Left kidney (tissue), 2 donors: Measurements from ENCODE around the gene TMPRSS6. TPM values are rescaled to one million over a fixed set of nuclear protein-coding genes. Genes with fewer than 3 reads are reported as not detected.

Experiments used
- DNase-seq: peaks from one replicate; pipeline ENCODE4 v3.0.0-alpha.2; 2013
- polyA plus RNA-seq: library from polyadenylated mRNA; unstranded; fragments of 120-200 nt; gene quantifications from one replicate; pipeline ENCODE4 v1.2.1, GENCODE V29; 2013; ENCODE audit not compliant: insufficient read length

TMPRSS6 gene
- polyA plus RNA-seq, 1 donor, result 0.33 TPM

DNA sequence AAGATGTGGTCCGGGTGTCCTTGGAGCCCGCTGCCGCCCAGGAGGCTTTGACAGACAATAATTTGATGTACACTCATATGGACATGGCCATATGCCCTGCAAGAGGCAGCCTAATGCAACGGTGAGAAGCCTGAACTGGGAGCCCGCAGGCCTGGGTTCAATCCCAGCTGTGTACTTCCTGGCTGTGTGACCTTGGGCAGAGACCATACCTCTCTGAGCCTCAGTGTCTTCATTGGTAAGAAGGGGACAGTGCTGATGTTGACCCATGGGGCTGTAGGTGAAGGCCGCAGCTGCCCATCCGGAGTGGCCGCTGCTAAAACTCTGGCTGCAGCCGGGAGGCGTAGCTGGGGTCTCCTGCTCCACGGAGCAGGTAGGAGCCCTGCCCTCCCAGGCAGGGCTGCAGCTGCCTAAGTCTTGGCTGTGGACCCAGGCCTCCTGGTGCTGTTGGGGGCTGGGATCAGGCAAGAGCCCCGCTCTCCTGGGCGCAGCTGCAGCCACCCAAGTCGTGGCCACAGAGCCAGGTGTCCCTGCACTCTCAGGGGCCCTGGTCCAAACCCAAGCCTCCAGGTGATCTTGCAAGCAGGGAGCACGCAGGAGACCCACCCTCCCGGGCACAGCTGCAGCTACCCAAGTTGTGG lies 31.3 kb upstream of the TMPRSS6 start:
- DNase-seq, result no peak

DNA sequence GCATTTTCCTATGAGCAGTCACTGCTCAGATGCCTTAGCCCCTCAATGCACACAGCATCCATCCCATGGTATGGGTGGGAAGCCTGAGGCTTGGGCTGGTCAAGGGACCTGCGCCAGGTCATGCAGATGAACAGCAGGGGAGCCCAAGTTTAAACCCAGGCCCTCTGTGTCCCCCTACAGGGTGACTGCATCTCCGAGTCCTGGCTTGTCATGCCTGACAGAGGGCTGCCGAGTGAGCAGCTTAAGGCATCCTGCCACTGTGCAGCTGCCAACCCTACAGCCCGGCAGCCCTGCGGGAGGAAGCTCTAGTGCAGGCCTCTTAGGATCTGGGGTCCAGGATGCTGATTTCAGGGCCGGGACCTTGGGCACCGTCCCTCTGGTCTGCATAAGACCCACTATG lies 30.2 kb upstream of the TMPRSS6 start:
- no peak for DNase-seq

DNA sequence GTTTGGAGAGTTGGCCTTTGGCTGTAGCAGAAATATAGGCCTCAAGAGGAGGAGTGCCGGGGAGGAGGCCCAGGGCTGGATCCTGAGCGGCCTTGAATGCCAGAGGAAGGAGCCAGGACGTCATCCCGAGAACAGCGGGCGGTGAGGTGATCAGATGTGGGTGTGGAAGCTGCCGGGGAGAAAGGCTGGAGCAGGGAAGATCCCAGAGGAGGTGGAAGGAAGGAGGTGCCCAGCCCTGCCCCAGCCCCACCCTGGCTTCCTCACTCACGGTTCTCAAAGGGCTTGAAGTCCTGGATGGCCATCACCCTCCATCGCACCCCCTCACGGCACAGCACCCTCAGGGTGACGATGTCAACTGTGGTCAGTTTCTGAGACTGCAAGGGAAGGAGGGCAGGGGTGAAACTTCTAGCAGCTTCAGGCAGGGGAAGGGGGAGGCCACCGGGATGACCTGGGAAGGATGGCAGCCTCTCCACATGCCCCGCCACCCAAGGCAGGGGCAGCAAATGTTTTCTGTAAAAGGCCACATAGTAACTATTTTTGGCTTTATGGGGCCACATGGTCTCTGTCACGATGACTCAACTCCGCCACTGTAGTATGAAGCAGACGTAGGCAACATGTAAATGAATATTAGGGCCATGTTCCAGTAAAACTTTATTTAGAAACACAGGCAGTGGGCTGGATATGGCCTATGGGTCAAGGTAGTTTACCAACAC lies 29.5 kb upstream of the TMPRSS6 start:
- no peak for DNase-seq

DNA sequence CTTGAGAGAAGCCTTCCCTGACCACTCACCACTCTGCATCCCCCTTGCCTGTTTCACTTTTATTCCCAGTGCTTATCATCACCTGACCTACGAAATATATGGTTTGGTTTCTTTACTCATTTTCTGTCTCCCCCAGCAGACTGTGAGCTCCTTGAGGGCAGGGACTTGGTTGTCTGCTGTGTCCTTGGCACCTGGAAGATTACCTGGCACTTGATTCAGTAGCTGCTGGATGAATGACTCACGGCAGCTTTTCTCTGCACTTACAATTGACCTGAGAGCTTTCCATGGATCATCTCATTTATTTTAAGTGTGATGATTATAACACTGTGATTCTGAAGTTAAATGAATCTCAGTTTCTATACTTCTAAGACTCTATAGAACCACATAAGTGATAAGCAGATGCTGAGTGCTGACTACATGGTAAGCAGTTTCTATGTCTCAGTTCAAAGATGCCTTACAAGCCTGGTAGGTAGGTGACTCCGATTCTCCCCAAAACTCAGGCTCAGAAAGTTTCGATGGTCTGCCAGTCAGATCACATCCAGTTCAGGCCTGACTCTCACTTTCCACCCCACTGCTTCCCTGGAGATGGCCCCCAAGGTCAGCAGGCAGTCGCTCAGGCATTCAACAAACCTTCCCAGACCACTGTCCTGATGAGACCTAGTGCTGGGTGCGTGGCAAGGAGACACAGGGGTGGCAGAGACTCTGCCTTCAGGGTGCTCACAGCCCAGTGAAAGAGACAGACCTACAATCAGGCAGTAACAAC lies 28.6 kb upstream of the TMPRSS6 start:
- DNase-seq, result no peak

DNA sequence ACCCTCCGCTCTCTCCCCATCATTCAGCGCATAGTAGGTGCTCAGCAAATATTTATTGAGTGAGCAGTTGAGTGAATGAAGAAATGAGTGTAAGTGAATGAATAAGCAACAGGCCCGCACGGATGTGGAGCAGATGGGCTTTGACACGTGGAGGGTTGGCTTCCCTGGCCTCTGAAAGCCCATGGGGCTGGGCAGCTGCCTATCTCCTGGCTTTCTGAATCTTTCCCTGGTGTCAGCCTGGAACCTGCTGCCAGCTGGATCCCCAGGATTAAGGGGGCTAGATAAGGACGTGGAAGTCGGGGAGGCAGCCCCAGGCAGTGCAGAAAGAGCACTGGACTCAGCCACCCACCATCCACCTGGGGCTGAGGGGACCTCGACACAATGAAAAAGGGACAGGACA lies 27.6 kb upstream of the TMPRSS6 start:
- DNase-seq, result no peak

DNA sequence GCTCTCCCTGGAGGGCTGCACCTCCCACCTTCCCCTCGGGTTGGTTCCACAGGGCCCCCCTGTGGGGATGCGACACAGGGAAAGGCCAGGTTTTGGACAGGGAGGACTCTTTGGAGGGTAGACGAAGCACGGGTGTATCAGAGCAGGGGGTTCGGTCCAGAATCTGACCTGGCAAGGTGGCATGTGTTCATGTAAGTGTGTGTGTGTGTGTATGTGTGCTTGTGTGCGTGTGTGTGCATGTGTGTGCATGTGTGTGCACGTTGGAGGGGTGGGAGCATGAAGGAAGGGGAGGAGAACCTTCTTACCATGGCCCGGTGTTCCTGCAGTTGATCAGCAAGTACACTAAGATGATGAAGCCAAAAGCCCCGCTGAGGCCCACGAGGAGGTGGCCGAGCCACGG lies 25.5 kb upstream of the TMPRSS6 start:
- no peak for DNase-seq

DNA sequence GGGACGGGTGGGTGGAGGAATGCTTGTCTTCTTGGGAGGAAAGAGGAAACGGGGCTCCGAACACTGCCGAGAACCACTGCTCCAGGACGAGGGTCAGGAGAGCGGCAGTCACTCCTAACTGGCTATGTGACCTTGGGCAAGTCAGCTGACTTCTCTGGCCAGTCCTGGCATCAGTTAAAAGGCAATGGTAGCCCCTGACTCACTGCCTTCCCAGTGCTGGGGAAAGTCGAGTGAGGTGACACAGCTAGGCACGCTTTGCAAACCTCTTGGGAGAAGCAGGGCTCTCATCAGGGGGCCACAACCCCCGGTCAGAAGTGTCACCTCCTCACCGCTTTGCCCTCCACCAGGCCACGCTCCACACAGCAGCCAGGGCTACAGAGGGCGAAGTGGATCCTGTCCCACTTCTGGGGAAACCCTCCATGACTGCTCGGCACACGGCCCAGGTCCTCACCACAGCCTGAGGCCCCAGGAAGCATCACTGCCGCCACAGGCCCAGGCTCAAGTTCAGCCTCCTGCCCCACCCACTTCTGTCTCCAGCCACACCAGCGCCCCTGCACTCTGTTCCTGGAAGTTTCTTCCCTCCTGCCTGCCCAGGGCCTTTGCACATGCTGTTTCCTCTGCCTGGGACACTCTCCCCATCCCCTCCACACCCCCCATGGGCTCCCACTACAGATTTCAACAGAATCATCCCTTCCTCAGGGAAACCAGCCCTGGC lies 23.9 kb upstream of the TMPRSS6 start:
- DNase-seq, result no peak

DNA sequence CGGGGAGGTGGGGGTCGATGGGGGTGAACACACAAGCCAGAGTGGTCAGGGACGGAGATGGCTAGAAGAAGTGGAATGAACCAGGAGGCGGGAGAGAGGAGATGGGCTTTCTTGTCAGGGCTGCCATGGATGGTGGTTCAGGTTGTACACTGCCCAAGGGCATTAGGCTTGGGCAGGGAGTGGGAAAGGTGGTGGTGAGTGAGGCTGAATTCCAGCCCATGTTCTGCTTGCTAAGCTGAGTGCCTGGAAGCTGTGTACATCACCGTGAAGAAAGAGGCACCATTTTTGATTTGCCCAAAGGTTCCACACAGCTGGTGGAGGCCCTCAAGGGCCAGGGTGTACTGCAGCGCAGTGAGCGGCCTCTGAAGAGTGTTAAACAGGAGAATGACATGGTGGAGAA lies 23.3 kb upstream of the TMPRSS6 start:
- no peak for DNase-seq

DNA sequence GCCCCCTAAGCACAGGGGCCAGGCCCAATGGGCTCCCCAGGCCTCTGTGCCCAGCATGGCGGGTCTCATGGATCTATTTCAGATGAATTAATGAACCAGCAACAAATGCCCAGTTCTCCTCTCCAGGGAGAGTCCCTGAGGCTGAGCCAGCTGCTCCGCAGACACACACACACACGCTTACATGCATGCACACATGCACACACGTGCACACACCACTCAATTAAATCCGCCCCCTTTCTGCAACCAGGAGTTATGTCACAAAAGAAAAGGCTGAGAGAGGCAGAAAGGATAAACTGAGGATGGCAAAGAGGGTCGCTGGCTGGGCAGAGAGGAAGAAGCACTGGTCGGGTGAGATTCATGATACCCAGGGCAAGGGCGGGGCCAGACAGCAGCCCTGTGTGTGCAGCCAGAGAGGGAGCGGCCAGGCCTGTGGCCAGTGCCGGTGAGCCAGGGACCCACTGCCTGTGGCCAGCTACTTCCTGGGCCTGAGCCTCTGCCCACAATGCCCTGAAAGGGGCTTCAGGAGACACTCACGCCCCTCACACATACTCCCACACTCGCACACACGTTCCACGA lies 20.4 kb upstream of the TMPRSS6 start:
- no peak for DNase-seq

DNA sequence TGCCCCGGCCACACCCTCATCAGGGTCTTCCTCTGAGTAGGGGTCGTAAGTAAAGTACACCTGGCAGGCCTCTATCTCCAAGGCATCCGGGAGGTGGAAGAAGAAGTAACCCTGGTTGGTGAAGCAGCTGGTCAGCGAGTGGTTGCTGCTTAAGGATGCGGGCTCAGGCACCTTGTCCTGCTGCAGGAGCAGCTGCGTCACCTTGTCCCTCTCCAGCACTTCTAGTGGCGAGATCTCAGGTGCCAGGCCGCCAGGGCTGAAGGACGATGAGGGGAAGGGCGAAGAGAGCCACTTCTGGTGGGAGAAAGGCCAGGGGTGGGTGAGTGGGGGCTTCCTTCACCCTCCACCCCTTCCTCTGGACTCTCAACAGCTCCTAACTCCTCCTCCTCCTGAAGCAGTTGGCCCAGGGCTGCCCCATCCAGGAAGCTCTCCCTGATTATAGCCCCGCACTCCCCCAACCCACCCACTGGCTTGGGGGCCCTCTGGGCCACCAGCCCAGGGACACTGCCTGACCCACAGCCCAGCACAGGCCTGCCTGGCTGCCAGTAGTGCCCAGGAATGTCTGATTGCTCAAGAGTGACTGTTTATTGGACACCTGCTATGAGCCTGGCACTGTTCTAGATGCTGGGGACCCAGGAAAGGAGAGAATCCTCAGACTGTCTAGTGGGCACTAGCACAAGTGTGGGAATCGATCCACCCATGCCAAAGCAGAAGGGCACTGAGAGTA lies 19.2 kb upstream of the TMPRSS6 start:
- no peak for DNase-seq

DNA sequence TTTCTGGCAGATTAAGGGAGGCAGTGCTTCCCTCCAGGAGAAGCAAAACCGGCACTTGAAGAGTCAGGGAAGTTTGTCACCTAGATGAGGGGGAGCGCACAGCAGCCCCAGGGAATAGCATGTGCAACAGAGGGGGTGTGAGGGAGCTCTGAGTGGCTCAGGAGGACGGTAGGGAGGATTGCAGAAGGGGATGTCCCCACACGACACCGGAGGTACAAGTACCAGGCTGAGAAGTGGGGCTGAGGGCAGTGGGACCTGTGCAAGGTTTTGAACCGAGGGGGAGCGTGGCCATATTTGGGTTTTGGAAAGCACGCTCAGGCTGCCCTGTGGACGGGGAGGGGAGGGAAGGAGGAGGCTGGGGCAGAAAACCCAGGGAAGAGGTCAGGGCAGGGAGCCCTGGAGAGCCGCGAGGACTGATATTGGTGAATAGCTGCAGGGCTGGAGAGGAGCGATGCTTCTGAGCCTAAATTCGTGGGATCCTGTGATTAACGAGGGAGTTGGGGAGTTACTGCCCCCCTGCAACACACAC lies 17.9 kb upstream of the TMPRSS6 start:
- no peak for DNase-seq

DNA sequence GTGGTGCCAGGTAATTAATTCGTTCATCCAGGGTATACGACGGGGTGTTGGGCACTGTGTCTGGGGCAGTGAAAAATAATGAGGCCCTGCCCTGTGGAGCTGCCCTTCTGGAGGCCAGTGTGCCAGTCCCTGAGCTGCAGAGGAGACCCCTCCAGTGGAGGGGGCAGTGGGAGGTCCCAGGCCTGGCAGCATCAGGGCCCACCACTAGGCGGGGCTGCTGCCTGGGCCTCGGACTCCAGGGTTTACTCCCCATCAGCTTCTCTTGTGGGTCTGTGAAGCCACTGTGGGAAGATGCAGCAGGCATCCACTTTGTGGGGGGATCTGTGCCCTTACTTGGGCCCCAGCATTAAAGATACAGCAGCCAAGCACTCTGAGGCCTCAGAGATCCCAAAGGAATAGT lies 17.4 kb upstream of the TMPRSS6 start:
- DNase-seq, result no peak

DNA sequence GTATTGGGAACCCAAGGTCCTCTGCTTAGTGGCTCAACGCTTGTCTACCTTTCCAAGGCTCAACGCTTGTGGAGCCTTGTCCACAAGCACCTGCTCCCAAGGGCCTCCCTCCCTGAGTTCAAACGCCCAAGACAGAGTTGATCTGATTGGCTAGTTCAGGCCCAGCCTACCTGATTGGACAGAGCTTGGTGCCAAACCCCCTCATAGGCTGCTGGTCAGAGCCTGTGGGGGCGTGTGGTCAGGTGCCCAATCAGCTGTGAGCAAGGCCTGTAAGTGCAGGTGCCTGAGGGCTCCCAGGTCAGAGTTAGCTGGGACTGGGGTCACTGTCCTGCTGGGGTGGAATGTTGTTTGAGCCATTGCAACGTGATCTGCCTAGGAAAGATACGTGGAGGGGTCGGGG lies 16.9 kb upstream of the TMPRSS6 start:
- DNase-seq, result no peak

DNA sequence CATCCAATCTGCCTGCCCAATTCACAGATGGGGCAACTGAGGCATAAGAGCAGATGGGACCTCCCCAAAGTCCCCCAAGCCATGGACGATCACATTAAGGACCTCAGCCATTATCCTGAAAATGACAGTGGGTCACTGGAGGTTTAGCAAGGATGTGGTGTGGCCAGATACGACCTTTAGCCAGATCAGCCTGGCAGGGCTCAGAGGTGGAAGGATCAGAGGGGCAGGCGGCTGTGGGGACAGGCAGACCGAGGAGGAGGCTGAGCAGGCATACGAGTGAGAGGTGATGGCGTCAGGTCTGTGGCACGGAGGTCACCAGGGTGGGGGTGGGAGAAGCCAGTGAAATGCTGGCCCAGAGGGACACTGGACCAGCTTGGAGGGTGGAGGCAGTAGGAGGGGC lies 14.1 kb upstream of the TMPRSS6 start:
- DNase-seq, result no peak

DNA sequence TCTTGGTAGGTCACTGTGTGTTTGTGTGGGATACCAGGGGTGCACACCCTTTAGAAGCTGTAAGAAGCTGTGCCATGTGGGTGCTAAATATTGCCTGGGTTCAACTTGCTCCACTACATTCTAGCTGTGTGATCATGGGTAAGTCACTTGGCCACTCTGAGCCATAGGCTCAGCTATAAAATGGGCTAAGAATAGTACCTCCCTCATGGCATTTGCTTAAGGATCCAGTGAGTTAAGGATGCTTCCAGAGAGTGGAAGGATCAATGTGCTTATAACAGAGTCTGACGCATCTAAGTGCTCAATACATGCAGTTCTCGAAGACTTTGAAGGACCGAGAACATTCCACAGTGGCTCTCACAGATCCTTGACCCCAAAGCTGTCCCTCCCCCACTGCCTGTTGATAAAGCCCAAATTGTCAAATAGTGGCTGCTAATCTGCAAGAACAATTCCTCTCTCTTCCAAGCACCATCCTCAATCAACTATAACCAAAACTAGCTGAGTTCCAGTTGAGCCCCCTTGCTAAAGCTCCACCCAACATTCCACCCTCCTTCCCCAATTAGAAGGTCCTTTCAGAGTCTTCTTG lies 13.2 kb upstream of the TMPRSS6 start:
- no peak for DNase-seq

DNA sequence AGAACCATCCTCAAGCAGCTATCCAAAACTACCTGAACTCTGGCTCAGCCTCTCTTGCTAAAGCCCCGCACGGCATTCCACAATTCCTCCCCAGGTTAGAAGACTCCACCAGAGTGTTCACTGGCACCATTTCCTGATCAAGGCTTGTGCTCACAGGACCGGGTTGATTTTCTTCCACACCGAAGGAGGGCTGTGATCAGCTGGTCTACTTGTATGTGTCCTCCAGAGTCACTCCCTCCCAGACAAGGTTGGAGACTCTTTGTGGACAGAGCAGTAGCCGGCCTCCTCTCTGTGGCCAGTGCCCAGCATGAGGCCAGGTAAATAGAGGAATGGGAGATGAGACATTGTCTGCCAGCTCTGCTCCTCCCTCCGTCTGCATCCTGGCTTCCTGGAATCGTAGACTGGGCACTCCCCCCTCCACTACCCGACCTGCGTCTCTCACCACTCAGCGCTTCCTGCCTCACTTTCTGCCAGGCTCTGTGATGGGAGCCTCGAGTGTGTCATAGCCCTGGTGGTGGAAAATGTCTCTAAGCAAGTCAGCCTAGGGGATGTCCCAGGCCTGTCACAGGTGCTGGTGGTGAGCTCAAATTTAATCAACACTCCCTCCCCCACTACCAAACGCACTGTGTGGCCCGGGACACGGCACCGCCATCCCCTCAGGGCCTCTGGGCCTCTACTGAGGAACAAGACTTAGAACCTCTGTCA lies 12.5 kb upstream of the TMPRSS6 start:
- DNase-seq, result no peak

DNA sequence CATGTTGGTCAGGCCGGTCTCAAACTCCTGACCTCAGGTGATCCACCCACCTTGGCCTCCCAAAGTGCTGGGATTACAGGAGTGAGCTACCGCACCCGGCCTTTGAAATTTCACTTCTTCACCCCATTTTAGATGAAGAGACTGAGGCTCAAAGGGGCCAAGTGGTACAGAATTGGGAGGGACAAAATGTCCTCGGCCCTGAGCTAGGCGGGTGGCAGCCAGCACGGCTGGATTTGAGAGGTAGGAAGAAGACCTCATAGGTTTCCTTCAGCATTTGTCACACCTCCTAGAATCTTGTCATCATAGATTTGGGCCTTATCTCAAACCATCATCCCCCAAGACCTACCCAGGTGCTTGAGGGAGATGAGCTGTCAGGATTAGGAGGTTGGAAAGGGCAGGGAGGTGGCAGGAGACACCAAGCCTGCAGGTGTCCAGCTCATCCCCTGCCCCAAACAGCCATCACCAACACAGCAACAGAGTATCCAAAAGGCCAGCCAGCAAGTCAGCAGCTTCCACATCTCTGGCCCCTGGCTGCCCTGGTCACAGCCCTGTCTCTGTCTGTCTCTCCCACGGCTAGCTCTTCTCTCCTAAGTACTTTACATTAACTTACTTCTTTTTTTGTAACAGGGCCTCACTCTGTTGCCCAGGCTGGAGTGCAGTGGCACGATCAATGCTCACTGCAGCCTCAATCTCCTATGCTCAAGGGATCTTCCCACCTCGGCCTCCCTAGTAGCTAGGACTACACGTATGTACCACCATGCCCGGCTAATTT lies 11.2 kb upstream of the TMPRSS6 start:
- no peak for DNase-seq

DNA sequence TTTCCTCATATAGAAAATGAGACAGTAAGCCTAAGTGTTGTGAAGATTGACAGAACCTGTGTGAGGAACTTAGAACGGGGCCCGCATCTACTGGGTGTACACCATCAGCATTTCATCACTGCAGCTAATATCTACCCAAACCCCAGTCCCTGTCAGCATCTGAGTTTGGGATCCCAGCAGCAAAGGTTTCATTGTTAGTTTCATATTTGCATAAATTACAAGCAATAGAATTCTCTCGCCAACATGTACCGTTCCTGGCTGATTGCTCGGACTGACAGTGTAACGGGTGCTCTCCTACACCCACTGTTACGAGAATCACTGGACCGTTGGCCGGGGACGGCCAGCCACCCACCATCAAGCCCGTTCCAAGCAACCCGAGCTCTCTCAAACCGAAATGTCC lies 10.4 kb upstream of the TMPRSS6 start:
- DNase-seq, result no peak

DNA sequence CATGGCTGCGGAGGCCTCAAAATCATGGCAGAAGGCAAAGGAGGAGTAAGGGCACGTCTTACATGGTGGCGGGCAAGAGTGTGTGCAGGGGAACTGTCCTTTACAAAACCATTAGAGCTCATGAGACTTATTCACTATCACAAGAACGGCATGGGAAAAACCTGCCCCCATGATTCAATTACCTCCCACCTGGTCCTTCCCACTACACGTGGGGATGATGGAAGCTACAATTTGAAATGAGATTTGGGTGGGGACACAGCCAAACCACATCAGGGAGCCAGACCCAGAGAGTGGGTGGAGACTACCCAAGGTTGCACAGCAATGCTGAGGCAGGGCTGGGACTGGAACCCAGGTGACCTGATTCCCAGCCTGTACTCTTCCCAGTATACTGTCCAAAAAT lies 8.6 kb upstream of the TMPRSS6 start:
- no peak for DNase-seq

DNA sequence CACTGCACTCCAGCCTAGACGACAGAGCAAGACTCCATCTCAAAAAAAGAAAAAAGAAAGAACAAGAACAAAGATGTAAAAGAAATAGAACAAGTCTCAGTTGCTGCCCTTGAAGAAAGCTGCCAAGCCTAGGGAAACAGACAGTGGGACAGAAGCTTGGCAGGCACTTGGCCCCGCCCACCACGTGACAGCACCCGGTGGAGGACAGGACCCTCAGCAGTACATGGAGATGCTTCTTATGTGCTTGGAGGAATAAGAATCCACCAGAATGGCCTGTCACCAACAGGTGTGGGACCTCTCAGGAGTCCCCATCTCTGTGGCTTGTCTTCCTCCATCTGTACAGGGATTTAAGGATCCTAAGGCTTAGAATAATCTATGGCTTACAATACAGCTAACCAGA lies 7.6 kb upstream of the TMPRSS6 start:
- DNase-seq, result no peak
